SK-N-SH (cell line): ENCODE data around the gene RGS7. TPM values are rescaled to one million over a fixed set of nuclear protein-coding genes. Genes with fewer than 3 reads are reported as not detected.

Experiments used
- CTCF ChIA-PET: fragments of 300-600, 350-600 bp; formaldehyde crosslinking; extraction: SDS; loops from one replicate; lab custom pipeline; 2021; lab: Yijun Ruan, JAX
- POLR2A ChIA-PET: fragments of 350-600 bp; sonication (Branson Sonifier 250); formaldehyde crosslinking; extraction: SDS; loops from one replicate; lab custom pipeline; 2020; ENCODE audit warnings: antibody characterized with exemption, inconsistent platforms; lab: Yijun Ruan, JAX
- DNase-seq: peaks from one replicate; pipeline ENCODE4 v3.0.0; 2012
- H2AFZ ChIP-seq: fragments of 200-600 bp; sonication (generic); 2 replicates; pipeline ENCODE4 v1.8.1; 2016; ENCODE audit warnings: antibody characterized with exemption, mild to moderate bottlenecking, low read depth
- H3F3A ChIP-seq: fragments of 200-600 bp; sonication (generic); replicated peaks from 2 replicates; pipeline ENCODE3; 2016; ENCODE audit warnings: antibody characterized with exemption, mild to moderate bottlenecking; ENCODE audit not compliant: insufficient read depth
- H3K27ac ChIP-seq, 2 experiments: fragments of 200-500 bp in 1 of 2; fragments of 200-600 bp in 1 of 2; sonication (Bioruptor generic) in 1 of 2; sonication (generic), shearing (Covaris generic) in 1 of 2; 2 replicates each; pipeline versions ENCODE4 v1.5.1 to v1.6.1; 2014 to 2016; ENCODE audit warnings: low read depth in 2 of 2, inconsistent platforms in 1 of 2, low read length in 1 of 2, mild to moderate bottlenecking in 1 of 2, mixed read lengths in 1 of 2
- H3K27me3 ChIP-seq: fragments of 200-600 bp; sonication (generic), shearing (Covaris generic); 2 replicates; pipeline ENCODE4 v1.6.1; 2016; ENCODE audit warnings: mixed run types; ENCODE audit not compliant: insufficient read depth
- H3K36me3 ChIP-seq, 2 experiments: fragments of 200-500 bp in 1 of 2; fragments of 200-600 bp in 1 of 2; sonication (Bioruptor generic) in 1 of 2; sonication (generic) in 1 of 2; replicated peaks in 1 of 2; 2 replicates each; pipeline versions ENCODE3 to v1.5.1; 2014 to 2016; ENCODE audit warnings: low read length in 1 of 2, mild to moderate bottlenecking in 1 of 2; ENCODE audit not compliant: insufficient read depth in 2 of 2, control insufficient read depth in 1 of 2
- H3K4me1 ChIP-seq, 2 experiments: fragments of 200-500 bp in 1 of 2; fragments of 200-600 bp in 1 of 2; sonication (Bioruptor generic) in 1 of 2; sonication (generic), shearing (Covaris generic) in 1 of 2; 2 replicates each; pipeline versions ENCODE4 v1.5.1 to v1.6.1; 2014 to 2016; ENCODE audit warnings: low read depth in 1 of 2, low read length in 1 of 2, mixed run types in 1 of 2; ENCODE audit not compliant: insufficient read depth in 2 of 2, control insufficient read depth in 1 of 2
- H3K4me2 ChIP-seq: fragments of 200-600 bp; sonication (generic), shearing (Covaris generic); 2 replicates; pipeline ENCODE4 v1.6.1; 2017; ENCODE audit warnings: mixed run types
- H3K4me3 ChIP-seq, 2 experiments: fragments of 200-500 bp in 1 of 2; fragments of 200-600 bp in 1 of 2; sonication (Bioruptor generic) in 1 of 2; sonication (generic), shearing (Covaris generic) in 1 of 2; 2 replicates each; pipeline versions ENCODE4 v1.5.1 to v1.8.1; 2014 to 2016; ENCODE audit warnings: low read depth in 2 of 2, inconsistent platforms in 1 of 2, low read length in 1 of 2, mild to moderate bottlenecking in 1 of 2, mixed read lengths in 1 of 2, moderate library complexity in 1 of 2
- H3K79me2 ChIP-seq: fragments of 200-600 bp; sonication (generic); 2 replicates; pipeline ENCODE4 v1.8.1; 2017; ENCODE audit warnings: mild to moderate bottlenecking; ENCODE audit not compliant: insufficient read depth
- H3K9ac ChIP-seq: fragments of 200-600 bp; sonication (generic); 2 replicates; pipeline ENCODE4 v1.6.1; 2017; ENCODE audit warnings: mixed run types
- H3K9me2 ChIP-seq: fragments of 200-600 bp; sonication (generic); 2 replicates; pipeline ENCODE4 v1.6.1; 2017; ENCODE audit warnings: mixed run types
- H3K9me3 ChIP-seq: fragments of 200-600 bp; sonication (generic); 2 replicates; pipeline ENCODE4 v1.6.1; 2017; ENCODE audit warnings: mixed run types, mild to moderate bottlenecking, moderate library complexity
- H4K20me1 ChIP-seq: fragments of 200-600 bp; sonication (generic); 2 replicates; pipeline ENCODE4 v1.6.1; 2017; ENCODE audit warnings: mild to moderate bottlenecking, mixed run types; ENCODE audit not compliant: insufficient read depth
- CHD2 ChIP-seq: fragments of 150-350 bp; IDR thresholded peaks from 2 replicates; pipeline ENCODE4 v1.6.1; 2018; ENCODE audit warnings: low read length; ENCODE audit not compliant: partially characterized antibody
- ELF1 ChIP-seq: IDR thresholded peaks from 2 replicates; pipeline ENCODE4 v1.4.0; 2012
- EZH2phosphoT487 ChIP-seq: fragments of 200-600 bp; sonication (generic); IDR thresholded peaks from 2 replicates; pipeline ENCODE4 v1.6.1; 2017; ENCODE audit warnings: low read depth, mixed run types, mild to moderate bottlenecking, antibody characterized with exemption, moderate library complexity, borderline replicate concordance
- FOXJ3 ChIP-seq: sonication (generic); formaldehyde crosslinking; IDR thresholded peaks from 2 replicates; pipeline ENCODE4 v1.5.1; 2020; ENCODE audit warnings: mild to moderate bottlenecking, missing genetic modification reagents
- FOXM1 ChIP-seq: IDR thresholded peaks from 2 replicates; pipeline ENCODE4 v1.4.0; 2012; ENCODE audit warnings: low read depth, mild to moderate bottlenecking
- IRF3 ChIP-seq: fragments of 150-350 bp; IDR thresholded peaks from 2 replicates; pipeline ENCODE4 v1.6.1; 2016; ENCODE audit warnings: mild to moderate bottlenecking, low read depth, low read length
- MAX ChIP-seq: IDR thresholded peaks from 2 replicates; pipeline ENCODE4 v1.4.0; 2012; ENCODE audit warnings: low read depth
- NRF1 ChIP-seq: IDR thresholded peaks from 2 replicates; pipeline ENCODE4 v1.6.1; 2012; ENCODE audit warnings: low read depth, mild to moderate bottlenecking, low read length
- POLR2AphosphoS5 ChIP-seq: IDR thresholded peaks from 2 replicates; pipeline ENCODE4 v1.6.1; 2012; ENCODE audit warnings: low read depth, low read length
- RAD21 ChIP-seq: IDR thresholded peaks from 2 replicates; pipeline ENCODE4 v1.6.1; 2012; ENCODE audit warnings: mild to moderate bottlenecking, low read length
- RCOR1 ChIP-seq: fragments of 150-350 bp; IDR thresholded peaks from 2 replicates; pipeline ENCODE4 v1.6.1; 2017; ENCODE audit warnings: antibody characterized with exemption, low read length
- RFX5 ChIP-seq: IDR thresholded peaks from 2 replicates; pipeline ENCODE4 v1.6.1; 2012; ENCODE audit warnings: mild to moderate bottlenecking, improper control_type of control experiment, low read length
- RXRA ChIP-seq: IDR thresholded peaks from 2 replicates; pipeline ENCODE4 v1.4.0; 2012; ENCODE audit warnings: low read depth, mild to moderate bottlenecking, borderline replicate concordance
- SMC3 ChIP-seq: IDR thresholded peaks from 2 replicates; pipeline ENCODE4 v1.6.1; 2012; ENCODE audit warnings: low read depth, low read length, improper control_type of control experiment
- TCF12 ChIP-seq: IDR thresholded peaks from 2 replicates; pipeline ENCODE4 v1.4.0; 2012
- USF2 ChIP-seq: fragments of 150-350 bp; IDR thresholded peaks from 2 replicates; pipeline ENCODE4 v1.6.1; 2017; ENCODE audit warnings: antibody characterized with exemption, low read length, low read depth, borderline replicate concordance
- YY1 ChIP-seq: IDR thresholded peaks from 2 replicates; pipeline ENCODE4 v1.4.0; 2012; ENCODE audit warnings: low read depth, mild to moderate bottlenecking
- WGBS: methylation state at CpG from one replicate; pipeline ENCODE4 v1.1.6; 2017; ENCODE audit warnings: low lambda C conversion rate; 5-methylcytosine and 5-hydroxymethylcytosine counted together
- polyA plus RNA-seq, 3 experiments: library from polyadenylated mRNA; depleted of rRNA; stranded (reverse); fragments of >200 nt; gene quantifications; 2 replicates each; pipeline ENCODE4 v1.2.3, GENCODE V29; 2012

Gene RGS7
- polyA plus RNA-seq, 1 of the 3 experiments (the other 2 are of a cell fraction), result 0.36 TPM

GRCh38 chr1:241020851-241021697 is 335.9 kb downstream of the RGS7 start:
- 38% methylated on average over 6 of the region's 6 CpGs for WGBS
- ChIA-PET CTCF (interaction anchor here (1.1 kb wide), 1 partner anchor 13 kb away, joined by 3 read pairs; no protein-coding TSS in a partner anchor), POLR2A (no interaction called here)
- Histone ChIP-seq H3K79me2 (no peaks in the 10 kb centered on the region), H3K4me2 (no peak overlapping the region), H3K4me3 (no peak overlapping the region; a peak in 1 of 4 replicates), H3K36me3 (no peaks in the 10 kb centered on the region), H4K20me1 (no peaks in the 10 kb centered on the region), H3K9me2 (no peaks in the 10 kb centered on the region), H2AFZ (no peak overlapping the region), H3K9ac (no peak overlapping the region), H3K4me1 (no peaks in the 10 kb centered on the region), H3F3A (no peaks in the 10 kb centered on the region), H3K27me3 (no peaks in the 10 kb centered on the region), H3K27ac (no peak overlapping the region), H3K9me3 (no peaks in the 10 kb centered on the region)
- no peak for DNase-seq
- TF ChIP-seq CHD2, result no peak
- no peak for TF ChIP-seq ELF1
- TF ChIP-seq FOXM1, result no peak
- TF ChIP-seq RAD21, result no peak
- TF ChIP-seq YY1, result no peak
- no peak for TF ChIP-seq USF2
- no peak for TF ChIP-seq POLR2AphosphoS5
- no peak for TF ChIP-seq SMC3
- TF ChIP-seq IRF3, result no peak
- no peak for TF ChIP-seq RXRA
- TF ChIP-seq RCOR1, result no peak
- no peak for TF ChIP-seq RFX5
- no peak for TF ChIP-seq MAX
- TF ChIP-seq TCF12, result no peak
- no peak for TF ChIP-seq FOXJ3 (CRISPR knock-in tag)
- no peak for TF ChIP-seq EZH2phosphoT487
- no peak for TF ChIP-seq NRF1
